Measurements from ENCODE around the gene IFI30.
A peak's percentile ranks its signal among the peaks of the same experiment; 100 is the strongest.

IFI30 gene

GRCh38 chr19:18173572-18174288 is at the start of gene IFI30:
IFI30 (plus strand) TSS chr19:18173813; CDS start chr19:18173842, 29 bp downstream.
- Histone ChIP-seq H3K4me3 (peak within 1 kb of the TSS; percentile 81), H3K27ac (peak within 1 kb of the TSS; percentile 11 to 69)
- no peak for TF ChIP-seq CTCF (IDR thresholded peaks at IDR 0.05)
- DNase-seq (ENCODE audit: low spot score): no peak

GRCh38 chr19:18123819-18124218 is 49.8 kb upstream of the IFI30 start:
- Histone ChIP-seq H3K27ac (peak overlapping the region in 1 of 2 donors; percentile 28), H3K4me3 (no peak overlapping the region)
- no peak for DNase-seq (ENCODE audit: low spot score)
- TF ChIP-seq CTCF (IDR thresholded peaks at IDR 0.05): no peak

- TF ChIP-seq CTCF (IDR thresholded peaks at IDR 0.05): no peak
- no peak overlapping the region for H3K27ac ChIP-seq
- H3K4me3 ChIP-seq: no peak overlapping the region
- no peak for DNase-seq (ENCODE audit: low spot score)
Observed at GRCh38 chr19:18126097-18126496, 47.5 kb upstream of the IFI30 start.

- H3K4me3 ChIP-seq: no peak overlapping the region
- H3K27ac ChIP-seq: no peak overlapping the region
- no peak for DNase-seq (ENCODE audit: low spot score)
- TF ChIP-seq CTCF (IDR thresholded peaks at IDR 0.05): no peak
Observed at GRCh38 chr19:18128044-18128443, 45.6 kb upstream of the IFI30 start.

GRCh38 chr19:18128805-18129204 is 44.8 kb upstream of the IFI30 start:
- H3K27ac ChIP-seq: no peak overlapping the region
- no peak for DNase-seq (ENCODE audit: low spot score)
- H3K4me3 ChIP-seq: no peak overlapping the region
- no peak for TF ChIP-seq CTCF (IDR thresholded peaks at IDR 0.05)

- no peak overlapping the region for H3K4me3 ChIP-seq
- DNase-seq (ENCODE audit: low spot score): no peak
- no peak for TF ChIP-seq CTCF (IDR thresholded peaks at IDR 0.05)
- H3K27ac ChIP-seq: no peak overlapping the region
Observed at GRCh38 chr19:18130523-18131242, 42.9 kb upstream of the IFI30 start.
